Coronary artery (tissue), 2 donors: ENCODE results near the gene APCDD1.
"Not testable (repeated sequence)": the region's sequence is repeated elsewhere in the genome, so short reads cannot be mapped to it uniquely, and the experiment has no call there.

Experiments used
- DNase-seq: peaks from one replicate; pipeline ENCODE4 v3.0.0-alpha.2; 2017; ENCODE audit warnings: low spot score
- H3K27ac ChIP-seq, 2 donors: fragments of 200-600 bp; sonication (generic); one replicate each; pipeline ENCODE4 v1.5.1; 2016 to 2019
- H3K4me3 ChIP-seq: fragments of 200-600 bp; sonication (generic); 2 replicates; pipeline ENCODE4 v1.5.1; 2016; ENCODE audit warnings: mild to moderate bottlenecking, moderate library complexity
- CTCF ChIP-seq: fragments of 200-600 bp; sonication (generic); IDR thresholded peaks from one replicate; pipeline ENCODE4 v1.5.1; 2019; ENCODE audit warnings: antibody characterized with exemption

APCDD1 gene

GRCh38 chr18:10530002-10530401, 75.6 kb downstream of the APCDD1 start:
- H3K27ac ChIP-seq: no peak overlapping the region
- no peak for DNase-seq
- no peak overlapping the region for H3K4me3 ChIP-seq
- TF ChIP-seq CTCF: no peak

- Histone ChIP-seq H3K27ac (no peak overlapping the region), H3K4me3 (no peak overlapping the region)
- no peak for TF ChIP-seq CTCF
- DNase-seq: no peak
Measured at GRCh38 chr18:10530852-10531251, 76.4 kb downstream of the APCDD1 start.

- H3K27ac ChIP-seq: no peak overlapping the region
- no peak overlapping the region for H3K4me3 ChIP-seq
- DNase-seq: no peak
Measured at GRCh38 chr18:10533111-10533510, 78.7 kb downstream of the APCDD1 start.

DNA sequence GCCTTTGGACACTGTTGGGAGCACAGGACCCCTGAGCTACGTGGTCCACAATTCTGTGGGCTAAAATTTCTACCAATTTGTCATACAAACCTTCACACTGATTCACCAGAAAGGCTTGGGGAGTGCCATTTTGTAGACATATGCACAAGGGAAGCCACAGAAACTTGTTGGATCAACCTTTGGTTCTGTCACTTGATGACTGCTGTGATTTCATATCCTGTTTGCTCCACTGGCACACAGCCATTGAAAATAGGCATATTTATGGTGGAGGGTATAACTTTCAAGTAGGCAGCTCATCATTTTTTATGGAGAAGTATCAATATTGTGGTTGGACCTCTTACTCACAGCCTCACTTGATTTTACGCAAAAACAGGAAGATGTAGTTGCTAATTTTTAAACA, 81.8 kb downstream of the APCDD1 start:
- DNase-seq: no peak
- TF ChIP-seq CTCF: no peak
- H3K27ac ChIP-seq: no peak overlapping the region
- no peak overlapping the region for H3K4me3 ChIP-seq

More at GRCh38 chr18:10533111-10533510, 78.7 kb downstream of the APCDD1 start:
- TF ChIP-seq CTCF: no peak

DNA sequence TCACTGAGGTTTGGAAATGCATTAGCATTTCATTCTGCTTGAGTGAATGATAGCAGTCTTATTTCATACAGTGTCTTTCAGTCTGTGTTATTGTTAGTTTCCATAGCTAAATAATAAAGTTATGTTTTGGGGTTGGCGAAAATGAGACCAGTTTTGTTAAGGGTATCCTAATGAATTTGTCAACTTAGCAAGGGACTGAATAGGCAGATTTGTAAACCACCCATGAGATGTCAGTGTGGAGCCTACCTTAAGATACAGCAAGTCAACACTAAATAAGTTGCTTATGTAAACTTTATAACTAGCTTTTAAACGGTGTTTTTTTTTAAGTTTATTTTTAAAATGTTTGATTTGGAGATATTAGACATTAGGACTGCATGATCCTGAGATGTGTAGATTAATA, 83.3 kb downstream of the APCDD1 start:
- no peak for TF ChIP-seq CTCF
- Histone ChIP-seq H3K4me3 (no peak overlapping the region), H3K27ac (no peak overlapping the region)
- no peak for DNase-seq

DNA sequence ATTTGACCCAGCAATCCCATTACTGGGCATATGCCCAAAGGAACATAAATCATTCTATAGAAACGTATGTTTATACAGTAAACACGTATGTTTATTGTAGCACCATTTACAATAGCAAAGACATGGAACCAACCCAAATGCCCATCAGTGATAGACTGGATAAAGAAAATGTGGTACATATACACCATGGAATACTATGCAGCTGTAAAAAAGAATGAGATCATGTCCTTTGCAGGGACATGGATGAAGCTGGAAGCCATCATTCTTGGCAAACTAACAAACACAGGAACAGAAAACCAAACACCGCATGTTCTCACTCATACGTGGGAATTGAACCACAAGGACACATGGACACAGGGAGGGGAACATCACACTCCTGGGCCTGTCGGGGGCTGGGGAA, 84.7 kb downstream of the APCDD1 start:
- not testable (repeated sequence) for H3K4me3 ChIP-seq, DNase-seq, H3K27ac ChIP-seq
